Upper lobe of left lung (tissue), 4 donors: ENCODE data around the gene SELPLG.

Experiments
- EP300 ChIP-seq, 4 donors: sonication (generic); formaldehyde crosslinking; IDR thresholded peaks; one replicate each; pipeline ENCODE4 v1.5.1; 2017; ENCODE audit warnings: antibody characterized with exemption in 4 of 4, control low read depth in 2 of 4
- POLR2A ChIP-seq, 4 donors: fragments of 450-650 bp; IDR thresholded peaks; one replicate each; pipeline ENCODE4 v1.5.1; 2016 to 2017; ENCODE audit warnings: antibody characterized with exemption in 4 of 4, mild to moderate bottlenecking in 2 of 4
- POLR2AphosphoS5 ChIP-seq, 2 donors: sonication (generic); formaldehyde crosslinking; IDR thresholded peaks; one replicate each; pipeline ENCODE4 v1.5.1; 2017; ENCODE audit warnings: antibody characterized with exemption in 2 of 2
- TF ChIP-seq, protein P1 (sequence below), 6 experiments: fragments of 450-650 bp in 4 of 6; fragments of 200-600 bp in 2 of 6; sonication (generic) in 2 of 6; IDR thresholded peaks; one replicate each; pipeline ENCODE4 v1.5.1; 2016 to 2019; ENCODE audit warnings: antibody characterized with exemption in 6 of 6

- TF ChIP-seq EP300 (IDR thresholded peaks at IDR 0.05) (no peak), POLR2A (IDR thresholded peaks at IDR 0.05) (no peak), POLR2AphosphoS5 (IDR thresholded peaks at IDR 0.05) (no peak)
- TF ChIP-seq, protein P1, sequence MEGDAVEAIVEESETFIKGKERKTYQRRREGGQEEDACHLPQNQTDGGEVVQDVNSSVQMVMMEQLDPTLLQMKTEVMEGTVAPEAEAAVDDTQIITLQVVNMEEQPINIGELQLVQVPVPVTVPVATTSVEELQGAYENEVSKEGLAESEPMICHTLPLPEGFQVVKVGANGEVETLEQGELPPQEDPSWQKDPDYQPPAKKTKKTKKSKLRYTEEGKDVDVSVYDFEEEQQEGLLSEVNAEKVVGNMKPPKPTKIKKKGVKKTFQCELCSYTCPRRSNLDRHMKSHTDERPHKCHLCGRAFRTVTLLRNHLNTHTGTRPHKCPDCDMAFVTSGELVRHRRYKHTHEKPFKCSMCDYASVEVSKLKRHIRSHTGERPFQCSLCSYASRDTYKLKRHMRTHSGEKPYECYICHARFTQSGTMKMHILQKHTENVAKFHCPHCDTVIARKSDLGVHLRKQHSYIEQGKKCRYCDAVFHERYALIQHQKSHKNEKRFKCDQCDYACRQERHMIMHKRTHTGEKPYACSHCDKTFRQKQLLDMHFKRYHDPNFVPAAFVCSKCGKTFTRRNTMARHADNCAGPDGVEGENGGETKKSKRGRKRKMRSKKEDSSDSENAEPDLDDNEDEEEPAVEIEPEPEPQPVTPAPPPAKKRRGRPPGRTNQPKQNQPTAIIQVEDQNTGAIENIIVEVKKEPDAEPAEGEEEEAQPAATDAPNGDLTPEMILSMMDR (IDR thresholded peaks at IDR 0.05) = no peak
Observed at GRCh38 chr12:108589028-108589839, 44.5 kb downstream of the SELPLG start.
